MCF 10A (cell line): ENCODE data around the gene FXYD2. TPM values are rescaled to one million over a fixed set of nuclear protein-coding genes. Genes with fewer than 3 reads are reported as not detected.
A peak's percentile ranks its signal among the peaks of the same experiment; 100 is the strongest.

ENCODE experiments used
- Bru-seq: library from RNA; stranded (reverse); fragments of 400-500 nt; gene quantifications from one replicate; lab custom pipeline; 2021; lab: Mats Ljungman, UMichigan
- BruChase-seq, 2 experiments: library from RNA; stranded (reverse); fragments of 400-500 nt; gene quantifications; one replicate each; lab custom pipeline; 2021; lab: Mats Ljungman, UMichigan
- BruUV-seq: library from RNA; stranded (reverse); fragments of 400-500 nt; replicated peaks from 2 replicates; lab custom pipeline; 2021; lab: Mats Ljungman, UMichigan
- CTCF ChIA-PET: fragments of 300-600 bp; sonication (Branson Sonifier 250); formaldehyde crosslinking; extraction: SDS; loops from one replicate; lab custom pipeline; 2021; ENCODE audit warnings: antibody characterized with exemption, inconsistent platforms; lab: Yijun Ruan, JAX
- POLR2A ChIA-PET: fragments of 300-600, 350-650 bp; sonication (Branson Sonifier 250); formaldehyde crosslinking; extraction: SDS; loops from one replicate; lab custom pipeline; 2020; ENCODE audit warnings: antibody characterized with exemption, inconsistent platforms; lab: Yijun Ruan, JAX
- DNase-seq: peaks from one replicate; pipeline ENCODE4 v3.0.0-alpha.2; 2018; ENCODE audit not compliant: unreplicated experiment
- H3K27ac Mint-ChIP-seq: one replicate; pipeline ENCODE4 v1.8.0; 2022; ENCODE audit warnings: mild to moderate bottlenecking, low read depth, mixed read lengths; ENCODE audit not compliant: unreplicated experiment
- H3K27me3 Mint-ChIP-seq: one replicate; pipeline ENCODE4 v1.8.0; 2022; ENCODE audit warnings: mixed read lengths; ENCODE audit not compliant: insufficient read depth, unreplicated experiment
- H3K36me3 Mint-ChIP-seq: one replicate; pipeline ENCODE4 v1.8.0; 2022; ENCODE audit warnings: mild to moderate bottlenecking, moderate library complexity, mixed read lengths; ENCODE audit not compliant: insufficient read depth, unreplicated experiment
- H3K4me1 Mint-ChIP-seq: one replicate; pipeline ENCODE4 v1.8.0; 2022; ENCODE audit warnings: mixed read lengths; ENCODE audit not compliant: insufficient read depth, unreplicated experiment
- H3K4me3 Mint-ChIP-seq: one replicate; pipeline ENCODE4 v1.8.0; 2022; ENCODE audit warnings: mild to moderate bottlenecking, moderate library complexity, mixed read lengths; ENCODE audit not compliant: unreplicated experiment
- H3K9me3 Mint-ChIP-seq: one replicate; pipeline ENCODE4 v1.8.0; 2022; ENCODE audit warnings: mixed read lengths; ENCODE audit not compliant: unreplicated experiment
- CTCF ChIP-seq: fragments of 200-600 bp; IDR thresholded peaks from one replicate; pipeline ENCODE4 v1.8.0; 2022; ENCODE audit warnings: antibody characterized with exemption, mild to moderate bottlenecking; ENCODE audit not compliant: unreplicated experiment
- intact Hi-C: fragments of 100-400 bp; cut with micrococcal nuclease; formaldehyde crosslinking; loops from 2 replicates; pipeline ENCODE4 v1.14.1; 2022
- long read RNA-seq: library from polyadenylated mRNA; stranded (forward); transcript quantifications from one replicate; pipeline ENCODE4 v2.0.0, GENCODE V29; 2022
- total RNA-seq: library from RNA; stranded (reverse); gene quantifications from 2 replicates; pipeline ENCODE4 v1.2.3, GENCODE V29; 2022

FXYD2 gene
- total RNA-seq = not detected in 2 replicates
- Bru-seq, nascent RNA = not detected
- BruChase-seq, experiment 1, labeled RNA remaining after a 6-hour chase = percentile 8 among the genes with signal in this experiment
- not detected for BruChase-seq, experiment 2, labeled RNA remaining after a 2-hour chase
- long read RNA-seq = 0 reads

GRCh38 chr11:117824571-117825537 is at the start of gene FXYD2:
FXYD2 (minus strand) TSS chr11:117824744; CDS start chr11:117824678, 66 bp downstream.
- CTCF ChIA-PET = interaction anchor here (0.6 to 4.3 kb wide), 9 partner anchors 9 to 585 kb away, joined by 3 to 31 read pairs (median 6); no protein-coding TSS in a partner anchor
- DNase-seq = no peak
- Mint-ChIP-seq H3K27me3 (peaks cover under 1% of the 10 kb centered on the region), H3K36me3 (no peaks in the 10 kb centered on the region), H3K4me3 (no peak within 1 kb of the TSS), H3K4me1 (peaks cover 12% of the 10 kb centered on the region), H3K9me3 (no peaks in the 10 kb centered on the region), H3K27ac (peak within 1 kb of the TSS; percentile 69)
- POLR2A ChIA-PET = no interaction called here
- no TSS peak for BruUV-seq
- intact Hi-C loops = no loop called here
- TF ChIP-seq CTCF = no peak

GRCh38 chr11:117873828-117874125 is 49.2 kb upstream of the FXYD2 start:
- Mint-ChIP-seq H3K27me3 (peaks cover 74% of the 10 kb centered on the region), H3K36me3 (no peaks in the 10 kb centered on the region), H3K27ac (no peak overlapping the region), H3K4me3 (no peak overlapping the region), H3K9me3 (no peaks in the 10 kb centered on the region), H3K4me1 (no peaks in the 10 kb centered on the region)
- no peak for DNase-seq
- ChIA-PET POLR2A (no interaction called here), CTCF (no interaction called here)
- BruUV-seq = no TSS peak
- no peak for TF ChIP-seq CTCF
- intact Hi-C loops = no loop called here

GRCh38 chr11:117872975-117873827 is 48.7 kb upstream of the FXYD2 start:
- Mint-ChIP-seq H3K4me1 (no peaks in the 10 kb centered on the region), H3K27me3 (peaks cover 74% of the 10 kb centered on the region), H3K27ac (no peak overlapping the region), H3K4me3 (no peak overlapping the region), H3K36me3 (no peaks in the 10 kb centered on the region), H3K9me3 (no peaks in the 10 kb centered on the region)
- intact Hi-C loops = no loop called here
- CTCF ChIA-PET = interaction anchor here (1.6 kb wide), 1 partner anchor 29 kb away, joined by 8 read pairs; no protein-coding TSS in a partner anchor
- POLR2A ChIA-PET = no interaction called here
- DNase-seq = no peak
- no peak for TF ChIP-seq CTCF
- no TSS peak for BruUV-seq
